GM21526 (cell line): ENCODE results near the gene SLC4A1.
"Not testable (repeated sequence)": the region's sequence is repeated elsewhere in the genome, so short reads cannot be mapped to it uniquely, and the experiment has no call there.

Experiments used
- ATAC-seq: cut with Tn5 transposase; IDR thresholded peaks from one replicate; pipeline ENCODE4 v1.9.1; 2021; ENCODE audit warnings: moderate library complexity; ENCODE audit not compliant: unreplicated experiment, low FRiP score

The SLC4A1 gene

DNA sequence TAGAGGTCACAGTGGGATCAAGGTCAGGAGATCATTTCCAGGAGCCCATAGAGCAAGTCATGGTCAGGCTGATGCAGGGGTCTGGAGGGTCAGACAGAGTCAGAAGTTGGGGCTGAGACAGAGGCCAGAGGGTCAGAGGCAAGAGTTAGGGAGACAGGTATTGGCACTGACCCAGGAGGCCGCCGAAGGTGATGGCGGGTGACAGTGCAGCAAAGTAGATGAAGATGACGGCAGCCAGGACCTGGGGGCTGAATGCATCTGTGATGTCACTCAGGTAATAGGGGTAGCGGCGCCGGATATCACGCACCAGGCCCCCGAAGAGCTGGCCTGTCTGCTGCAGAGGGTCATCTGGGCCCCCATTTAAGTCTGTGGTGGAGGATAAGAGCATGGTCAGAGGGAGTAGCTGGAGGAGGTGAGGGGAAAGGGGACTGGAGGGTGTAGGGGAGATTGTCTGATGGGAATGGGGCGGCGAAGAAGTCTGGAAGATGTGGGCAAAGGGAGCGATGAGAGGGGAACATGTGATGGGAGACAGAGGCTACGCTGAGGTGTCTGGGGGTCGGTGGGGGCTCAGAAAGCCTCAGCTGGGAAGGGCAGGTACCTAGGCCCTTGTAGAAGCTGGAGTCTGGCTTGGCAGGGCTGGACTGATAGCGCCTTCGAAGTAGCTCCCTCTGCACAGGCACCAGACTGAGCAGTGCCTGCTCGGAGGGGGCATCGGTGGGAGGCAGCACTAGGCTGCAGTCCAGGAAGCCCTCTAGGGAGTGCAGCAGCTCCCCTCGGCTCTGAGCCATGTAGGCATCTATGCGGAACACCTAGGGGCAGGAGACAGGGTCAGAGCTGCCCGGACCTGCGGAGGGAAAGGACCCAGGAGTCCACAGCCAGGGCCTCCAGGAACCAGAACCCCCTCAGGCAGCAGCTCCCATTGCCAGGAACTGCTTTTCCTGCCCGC is 9.8 kb downstream of the SLC4A1 start:
- ATAC-seq: no peak

DNA sequence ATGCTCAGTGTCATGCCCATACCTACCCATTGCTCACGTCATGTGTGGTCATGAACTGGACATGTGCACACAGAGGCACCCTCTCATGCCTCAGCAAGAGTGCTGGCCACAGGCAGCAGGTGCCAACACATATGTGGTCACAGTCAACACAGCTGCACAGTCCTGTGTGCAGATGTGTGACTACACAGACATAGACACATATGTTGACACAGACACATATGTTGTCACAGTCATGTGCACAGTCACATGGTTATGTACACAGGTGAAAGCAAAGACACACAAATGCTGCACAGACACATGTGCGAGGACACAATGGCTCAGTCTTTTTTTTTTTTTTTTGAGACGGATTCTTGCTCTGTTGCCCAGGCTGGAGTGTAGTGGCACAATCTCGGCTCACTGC is 11.3 kb downstream of the SLC4A1 start:
- ATAC-seq: no peak

DNA sequence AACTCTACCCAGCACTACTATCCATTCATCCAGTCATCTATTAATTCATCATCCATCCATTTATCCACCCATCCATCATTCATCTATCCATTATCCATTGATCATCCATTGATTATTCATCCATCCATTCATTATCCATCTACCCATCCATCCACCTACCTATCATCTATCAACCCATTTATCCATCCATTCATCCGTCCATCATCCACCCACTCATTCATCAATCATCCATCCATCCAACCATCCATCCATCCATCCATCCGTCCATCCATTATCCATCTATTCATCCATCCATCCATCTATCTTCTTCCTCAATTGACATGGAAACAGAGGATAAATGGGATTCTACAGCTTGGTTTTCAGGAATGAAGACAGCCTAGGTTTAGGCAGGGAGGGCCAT is 12.0 kb downstream of the SLC4A1 start:
- no peak for ATAC-seq

DNA sequence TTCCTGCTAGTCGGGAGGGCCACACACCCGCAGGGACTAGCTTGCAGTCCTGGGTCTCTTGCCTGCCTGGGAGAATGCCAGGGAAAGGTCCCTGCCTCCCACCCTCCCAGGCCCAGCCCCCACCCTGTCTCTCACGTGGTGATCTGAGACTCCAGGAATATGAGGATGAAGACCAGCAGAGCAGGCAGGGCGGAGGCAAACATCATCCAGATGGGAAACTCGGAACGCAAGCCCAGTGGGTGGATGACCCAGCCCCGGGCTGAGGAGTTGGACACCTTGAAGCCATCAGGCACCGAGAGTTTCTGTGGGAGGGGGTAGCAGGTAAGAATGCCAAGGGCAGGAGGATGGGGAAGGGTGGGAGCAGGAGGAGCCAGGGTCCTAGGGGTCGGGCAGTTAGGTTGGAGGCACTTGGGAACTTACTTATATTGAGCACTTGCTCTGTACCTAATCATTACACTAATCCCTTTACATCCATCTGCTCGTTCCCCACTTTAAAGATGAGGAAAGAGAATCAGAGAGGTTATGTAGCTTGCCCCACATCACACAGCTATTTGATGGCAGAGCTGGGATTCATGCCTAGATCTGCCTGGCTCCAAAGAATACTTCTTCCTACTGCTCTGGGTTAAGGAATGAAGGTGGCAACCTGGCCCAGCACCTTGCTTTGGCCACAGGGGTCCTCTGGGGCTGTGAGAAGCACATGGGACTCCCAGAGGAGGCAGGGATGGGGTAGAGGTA is 13.4 kb downstream of the SLC4A1 start:
- no peak for ATAC-seq

DNA sequence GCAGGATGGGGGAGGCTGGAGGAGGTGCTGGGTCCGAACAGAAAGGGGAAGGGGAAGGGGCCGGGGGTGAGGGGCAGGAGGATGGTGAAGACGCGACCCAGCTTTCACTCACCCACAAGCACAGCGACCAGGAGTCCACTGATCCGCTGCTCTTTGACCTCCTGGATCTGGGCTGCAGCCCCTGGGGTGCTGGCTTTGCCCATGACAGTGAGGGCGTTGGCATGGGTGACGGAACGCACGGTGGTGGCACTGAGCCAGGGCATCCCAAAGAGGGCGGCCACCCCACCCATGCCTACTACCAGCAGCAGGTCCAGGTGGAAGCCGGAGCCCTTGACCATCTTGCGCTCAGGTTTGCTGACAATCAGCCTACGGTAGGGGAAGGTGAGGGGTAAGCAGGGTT is 14.9 kb downstream of the SLC4A1 start:
- no peak for ATAC-seq

DNA sequence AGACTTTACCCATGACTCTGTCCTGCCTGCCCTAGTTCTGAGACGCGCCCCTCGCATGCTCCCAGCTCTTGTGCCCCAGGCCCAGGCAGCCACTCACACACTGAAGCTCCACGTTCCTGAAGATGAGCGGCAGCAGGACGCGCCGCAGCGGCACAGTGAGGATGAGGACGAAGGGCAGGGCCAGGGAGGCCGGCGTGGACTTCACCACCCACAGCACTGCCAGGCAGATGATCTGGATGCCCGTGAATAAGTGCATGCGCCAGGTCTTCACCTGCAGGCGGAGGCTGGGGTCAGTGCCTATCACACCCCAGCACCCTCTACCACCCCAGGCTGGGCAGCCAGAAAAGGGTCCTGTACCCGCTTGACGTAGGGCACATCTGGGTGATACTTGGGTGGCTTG is 16.9 kb downstream of the SLC4A1 start:
- no peak for ATAC-seq

DNA sequence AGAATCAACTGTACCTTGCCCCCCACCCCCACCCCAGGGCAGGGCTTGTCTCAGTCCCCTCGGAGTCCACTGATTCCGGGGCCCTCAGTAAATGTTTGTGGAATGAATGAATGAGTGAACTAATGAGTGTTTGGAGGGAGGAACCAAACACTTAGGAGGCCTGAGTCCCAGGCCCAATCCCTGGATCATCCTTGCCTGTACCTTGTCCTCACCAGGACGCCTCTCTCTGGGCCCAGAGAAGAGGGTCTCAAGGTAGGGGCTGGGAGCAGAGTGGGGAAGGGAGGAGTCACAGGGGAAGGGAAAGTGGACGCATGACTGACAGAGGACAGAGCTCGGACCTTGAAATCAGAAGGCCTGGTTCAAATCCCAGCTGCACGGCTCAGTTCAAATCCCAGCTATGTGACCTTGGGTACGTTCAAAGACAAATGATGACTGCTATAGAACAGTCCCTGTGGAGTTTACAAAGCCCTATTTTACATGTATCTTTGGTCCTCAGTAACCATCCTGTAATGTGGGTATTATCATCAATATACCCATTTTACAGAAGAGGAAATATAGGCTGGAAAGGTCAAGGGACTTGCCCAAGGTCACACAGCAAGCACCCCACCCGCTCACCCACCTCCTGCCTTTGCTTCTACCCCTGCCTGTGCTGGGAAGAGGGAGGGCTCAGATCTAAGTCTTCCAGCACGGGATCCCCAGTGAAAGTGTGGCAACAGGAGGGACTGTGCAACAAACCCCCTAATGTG is 18.3 kb downstream of the SLC4A1 start:
- no peak for ATAC-seq

DNA sequence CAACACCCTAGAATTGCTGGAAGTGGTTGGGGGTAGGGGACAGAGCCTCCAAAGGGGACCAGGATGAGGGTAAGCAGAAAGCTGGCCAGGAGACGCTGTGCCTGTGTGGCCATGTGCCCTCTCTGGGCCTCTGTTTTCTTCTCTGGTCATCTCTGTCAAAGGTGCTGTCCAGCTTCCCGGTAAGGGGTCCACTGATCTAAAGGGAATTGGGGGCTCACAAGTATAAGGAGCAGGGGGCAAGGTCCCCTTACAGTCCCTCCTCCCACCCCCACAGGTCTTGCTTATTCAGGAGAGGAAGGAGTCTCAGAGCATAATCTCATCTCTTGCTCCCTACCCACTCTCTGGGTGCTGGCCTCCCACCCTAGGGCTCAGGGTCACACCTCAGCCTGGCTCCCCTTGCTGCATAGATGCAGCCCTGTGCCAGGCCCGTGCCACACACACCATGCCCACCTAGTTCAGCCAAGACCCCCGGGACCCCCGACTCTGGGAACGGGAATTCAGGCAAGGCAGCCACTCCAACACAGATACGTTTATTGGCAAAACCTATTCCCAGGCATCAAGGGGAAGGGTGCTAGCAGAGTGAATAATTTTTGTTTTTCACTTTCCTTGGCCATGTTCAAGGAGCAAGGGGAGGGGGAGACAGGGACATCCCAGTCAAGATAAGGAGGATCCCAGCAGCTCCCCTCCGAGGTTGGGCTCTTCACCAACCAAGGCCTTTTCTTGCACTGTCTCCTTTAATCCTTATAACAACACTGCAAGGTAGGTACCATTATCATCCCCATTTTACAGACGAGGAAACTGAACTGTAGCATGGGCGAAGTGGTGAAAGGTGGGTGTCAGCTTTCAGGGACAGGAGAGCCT is 19.8 kb downstream of the SLC4A1 start:
- no peak for ATAC-seq

DNA sequence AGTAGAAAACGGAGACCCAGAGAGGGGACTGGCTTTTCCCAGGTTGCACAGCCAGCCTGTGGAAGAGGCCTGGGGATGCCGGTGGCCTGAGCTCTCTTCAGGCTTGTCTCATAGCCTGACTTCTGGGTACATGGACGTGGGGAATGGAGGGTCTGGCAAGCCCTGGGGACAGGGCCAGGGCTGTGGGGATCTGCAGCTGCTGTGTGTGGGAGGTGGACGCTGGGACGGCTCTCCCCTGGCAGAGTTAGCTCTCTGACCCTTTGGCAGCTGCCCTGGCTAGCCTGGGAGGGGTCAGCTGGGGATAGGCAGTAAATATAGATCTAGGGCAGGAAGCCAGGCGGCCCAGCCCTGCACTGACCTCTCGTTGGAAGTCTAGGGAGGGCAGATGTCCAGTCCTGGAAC is 20.5 kb downstream of the SLC4A1 start:
- ATAC-seq: no peak

DNA sequence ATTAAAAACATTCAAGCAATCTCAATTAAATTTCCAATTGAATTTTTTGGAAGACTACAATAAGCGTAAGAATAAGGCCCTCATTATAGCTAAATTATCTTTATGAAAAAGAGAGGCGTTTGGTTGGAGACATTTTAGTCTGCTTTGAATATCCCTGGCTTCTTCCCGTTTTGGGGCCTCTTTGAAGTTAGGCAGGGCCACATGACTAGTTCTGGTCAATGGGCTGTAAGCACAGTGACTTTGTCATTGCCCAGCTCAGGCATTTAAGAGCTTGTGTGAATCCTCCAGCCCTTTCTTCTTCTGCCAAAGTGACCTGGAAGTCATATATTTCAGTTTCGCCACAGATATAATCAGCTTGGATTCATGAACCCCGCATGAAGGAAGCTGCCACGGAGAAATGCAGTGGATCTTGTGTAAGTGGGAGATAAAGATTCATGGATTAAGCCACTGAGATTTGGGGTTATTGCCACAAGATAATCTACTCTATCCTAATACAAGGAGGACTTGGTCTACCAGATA is 26.8 kb downstream of the SLC4A1 start:
- no peak for ATAC-seq

DNA sequence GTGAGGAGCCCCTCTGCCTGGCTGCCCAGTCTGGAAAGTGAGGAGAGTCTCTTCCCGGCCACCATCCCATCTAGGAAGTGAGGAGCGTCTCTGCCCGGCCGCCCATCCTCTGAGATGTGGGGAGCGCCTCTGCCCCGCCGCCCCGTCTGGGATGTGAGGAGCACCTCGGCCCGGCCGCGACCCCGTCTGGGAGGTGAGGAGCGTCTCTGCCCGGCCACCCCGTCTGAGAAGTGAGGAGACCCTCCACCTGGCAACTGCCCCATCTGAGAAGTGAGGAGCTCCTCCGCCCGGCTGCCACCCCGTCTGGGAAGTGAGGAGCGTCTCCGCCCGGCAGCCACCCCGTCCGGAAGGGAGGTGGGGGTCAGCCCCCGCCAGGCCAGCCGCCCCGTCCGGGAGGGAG is 30.0 kb downstream of the SLC4A1 start:
- not testable (repeated sequence) for ATAC-seq

DNA sequence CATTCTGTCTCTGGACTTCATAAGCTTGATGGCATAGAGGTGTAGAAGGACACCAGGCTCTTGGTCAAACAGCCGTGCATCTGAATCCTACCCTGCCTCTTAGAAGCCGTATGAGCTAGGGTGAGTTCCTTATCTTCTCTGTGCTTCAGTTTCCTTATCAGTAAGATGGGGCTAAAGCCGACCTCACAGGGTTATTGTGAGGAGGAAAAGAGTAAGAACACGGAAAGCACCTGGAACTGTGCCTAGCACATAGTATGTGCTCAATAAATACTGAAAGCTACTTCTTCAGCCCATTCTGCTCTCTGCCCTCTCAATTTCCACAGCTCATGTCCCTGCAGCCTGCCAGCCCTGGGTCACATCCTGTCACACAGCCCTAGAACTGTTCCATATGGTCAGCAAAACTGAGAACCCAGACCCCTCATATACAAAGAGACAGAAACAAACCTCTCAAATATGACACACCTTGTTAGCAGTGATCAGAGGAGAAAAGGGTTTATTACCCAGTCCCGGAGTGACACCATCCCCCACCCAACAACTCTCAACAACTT is 31.4 kb downstream of the SLC4A1 start:
- no peak for ATAC-seq

DNA sequence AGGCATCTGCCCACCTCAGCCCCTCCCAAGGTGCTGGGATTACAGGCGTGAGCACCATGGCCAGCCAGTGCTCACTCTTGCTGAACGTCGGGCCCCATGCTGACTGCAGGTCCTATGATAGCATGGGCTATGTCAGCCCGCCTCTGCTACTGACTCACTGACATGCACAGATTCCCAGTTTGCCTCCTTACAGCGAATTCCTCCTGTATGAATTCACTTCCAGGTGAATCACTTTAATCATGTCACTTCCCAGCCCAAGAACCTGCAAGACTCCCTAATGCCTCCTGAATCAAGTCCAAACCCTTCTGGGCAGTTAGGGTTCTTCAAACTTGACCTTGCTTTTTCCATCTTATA is 32.4 kb downstream of the SLC4A1 start:
- no peak for ATAC-seq

DNA sequence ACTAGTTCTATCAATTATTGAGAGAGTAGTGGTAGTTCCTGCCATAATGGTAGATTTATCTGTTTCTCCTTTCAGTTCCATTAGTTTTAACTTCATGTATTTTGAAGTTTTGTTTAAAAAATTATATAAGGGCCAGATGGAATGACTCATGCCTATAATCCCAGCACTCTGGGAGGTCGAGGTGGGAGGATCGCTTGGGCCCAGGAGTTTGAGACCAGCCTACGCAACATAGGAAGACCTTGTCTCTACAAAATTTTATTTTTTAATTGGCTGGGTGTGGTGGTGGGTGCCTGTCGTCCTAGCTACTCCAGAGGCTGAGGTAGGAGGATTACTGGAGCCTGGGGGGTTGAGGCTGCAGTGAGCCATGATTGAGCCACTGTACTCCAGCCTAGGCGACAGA is 34.4 kb downstream of the SLC4A1 start:
- no peak for ATAC-seq

DNA sequence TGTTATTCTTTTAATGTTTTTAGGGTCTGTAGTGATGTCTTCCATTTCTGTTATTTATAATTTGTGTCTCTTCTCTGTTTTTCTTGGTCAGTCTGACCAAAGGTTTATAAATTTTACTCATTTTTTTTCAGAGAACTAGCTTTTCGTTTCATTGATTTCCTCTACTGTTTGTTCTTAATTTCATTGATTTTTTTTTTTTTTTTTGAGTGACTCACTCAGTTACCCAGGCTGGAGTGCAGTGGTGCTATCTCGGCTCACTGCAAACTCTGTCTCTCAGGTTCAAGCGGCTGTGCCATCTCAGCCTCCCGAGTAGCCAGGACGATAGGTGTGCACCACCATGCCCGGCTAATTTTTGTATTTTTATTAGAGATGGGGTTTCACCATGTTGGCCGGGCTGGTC is 35.9 kb downstream of the SLC4A1 start:
- ATAC-seq: no peak

DNA sequence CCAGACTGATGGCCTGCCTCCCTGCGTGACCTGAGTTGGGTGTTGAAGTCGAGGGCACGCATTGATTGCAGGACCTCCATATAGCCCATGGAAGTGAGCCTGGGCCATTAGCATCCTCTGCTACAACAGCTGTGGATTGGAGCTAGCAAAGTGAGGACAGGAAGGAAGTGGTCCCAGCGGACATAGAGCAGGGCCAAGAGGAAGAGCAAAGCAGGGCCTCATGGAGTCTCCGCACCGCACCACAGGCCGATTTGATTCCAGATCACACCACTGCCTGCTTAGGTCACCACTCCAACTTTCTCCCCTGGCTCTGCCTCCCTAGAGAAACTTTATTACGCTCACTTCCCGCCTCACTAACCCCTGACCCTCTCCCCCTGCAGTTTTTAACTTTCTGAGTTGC is 37.8 kb downstream of the SLC4A1 start:
- no peak for ATAC-seq

DNA sequence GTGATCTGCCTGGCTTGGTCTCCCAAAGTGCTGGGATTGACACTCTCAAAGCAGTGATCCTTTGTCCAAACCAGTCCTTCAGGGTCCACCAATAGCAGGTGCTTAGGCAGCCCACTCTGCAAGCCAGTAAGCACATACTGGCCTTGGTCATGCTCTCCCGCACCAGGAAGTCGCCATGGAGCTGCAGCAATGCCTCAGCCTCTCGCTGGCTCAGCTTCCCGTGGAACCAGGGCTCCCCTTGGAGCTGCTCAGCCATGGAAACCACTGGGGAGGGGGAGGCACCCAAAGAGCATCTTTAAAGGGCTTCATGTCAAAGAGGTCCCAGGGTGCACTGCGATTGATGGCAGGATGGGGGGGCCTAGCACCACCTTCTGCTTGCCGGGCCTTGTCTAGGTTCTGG is 38.8 kb downstream of the SLC4A1 start:
- no peak for ATAC-seq

DNA sequence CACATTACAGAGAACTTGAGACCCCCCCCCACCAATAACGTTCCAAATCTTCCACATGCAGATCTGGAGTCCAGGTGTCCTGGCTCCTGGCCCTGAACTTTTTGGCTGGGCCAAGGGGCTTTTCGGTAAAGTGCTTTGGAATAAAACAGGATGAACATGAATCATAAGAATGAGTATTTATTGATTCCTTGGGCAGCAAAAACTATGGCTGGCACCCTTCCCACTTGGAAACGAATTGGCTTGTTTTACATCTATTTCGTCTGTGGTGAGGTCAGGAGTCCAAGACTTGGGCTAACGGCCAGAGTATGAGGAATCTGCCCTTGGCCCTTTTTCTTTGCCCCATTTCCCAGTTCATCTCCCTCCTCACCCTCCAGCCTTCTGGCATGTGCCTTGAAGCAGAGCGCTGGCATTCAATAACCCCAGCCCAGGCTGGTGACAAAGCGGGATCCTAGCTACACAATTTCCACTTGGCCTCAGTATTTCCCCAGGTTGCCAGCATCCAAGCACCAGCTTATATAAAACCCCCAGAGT is 44.3 kb downstream of the SLC4A1 start:
- no peak for ATAC-seq

DNA sequence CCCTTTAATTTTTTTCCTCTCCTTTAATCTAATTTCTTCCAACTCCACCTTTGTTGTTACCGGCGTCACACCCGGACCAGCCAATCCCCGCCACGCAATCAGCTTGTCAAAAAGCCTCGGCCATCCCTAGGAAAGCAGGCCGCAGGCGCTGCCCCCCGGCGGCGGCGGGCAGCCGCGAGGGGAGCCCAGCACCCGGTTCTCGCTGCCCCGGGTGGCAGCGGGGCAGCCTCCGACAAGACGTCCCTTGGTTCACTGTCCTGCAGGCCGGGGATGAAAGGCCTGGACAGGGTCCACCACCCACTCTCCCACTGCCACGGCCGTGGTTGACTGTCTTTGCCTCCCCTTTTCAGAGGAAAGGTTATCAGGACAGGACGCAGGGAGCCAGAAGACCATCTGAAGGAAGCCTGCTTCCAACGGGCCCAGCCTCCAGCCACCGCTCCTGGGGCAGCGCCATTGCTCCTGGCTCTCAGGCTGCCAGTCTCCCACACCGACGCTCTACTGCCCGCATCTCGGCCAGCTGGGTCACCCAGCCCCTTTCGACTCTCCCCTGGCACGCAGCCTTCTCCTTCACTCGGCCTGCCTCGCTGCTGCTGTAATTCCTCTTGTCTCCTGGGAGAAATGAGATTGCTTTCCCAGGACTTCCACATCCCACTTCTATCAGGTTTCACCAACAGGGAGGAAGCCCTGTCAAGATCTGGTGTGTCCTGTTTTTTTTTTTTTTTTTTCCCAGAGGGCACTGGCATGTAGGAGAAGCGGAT is 45.6 kb downstream of the SLC4A1 start:
- ATAC-seq: no peak
